Measurements from ENCODE around the gene SPATA19. TPM values are rescaled to one million over a fixed set of nuclear protein-coding genes. Genes with fewer than 3 reads are reported as not detected.

The SPATA19 gene
- total RNA-seq (2022; extraction: Qiagen RNA extraction; ENCODE audit: low read depth), result not detected in 5 replicates

GRCh38 chr11:133845413-133845812 is at the start of gene SPATA19:
Gene SPATA19, minus strand, starts transcription at chr11:133845513. Its CDS starts 67 bp downstream, at chr11:133845446.

Other genes starting within 250 kb of the SPATA19 start
- 0.54 to 1.5 TPM (median 1.2 TPM) in 5 replicates for gene IGSF9B, start 111.5 kb upstream of the SPATA19 start, total RNA-seq (2022; extraction: Qiagen RNA extraction; ENCODE audit: low read depth)
- gene JAM3, start 223.6 kb upstream of the SPATA19 start, total RNA-seq (2022; extraction: Qiagen RNA extraction; ENCODE audit: low read depth), result 3.8 to 4.6 TPM (median 4.3 TPM) in 5 replicates